Stimulated activated CD4-positive, alpha-beta T cell treated with anti-CD3 and anti-CD28 coated beads, Interleukin-12 subunit alpha, Interleukin-12 subunit beta, amount 100 ng/mL, for 48 hours (primary cell): ENCODE results near the gene ZNF474.
"Not testable (repeated sequence)": the region's sequence is repeated elsewhere in the genome, so short reads cannot be mapped to it uniquely, and the experiment has no call there.

Experiments
- DNase-seq, 3 donors: peaks; one replicate each; pipeline ENCODE4 v3.0.0-alpha.2; 2020; ENCODE audit warnings: low read depth in 2 of 3, low spot score in 1 of 3

The ZNF474 gene

GRCh38 chr5:122129306-122129705 is at the start of gene ZNF474:
ZNF474 (plus strand) TSS chr5:122129546; CDS start chr5:122151991, 22,445 bp downstream.
- no peak for DNase-seq

- DNase-seq = no peak
These were observed 47.8 kb upstream of the ZNF474 start for GRCh38 chr5:122081541-122081940.

- no peak for DNase-seq
These were observed 45.8 kb upstream of the ZNF474 start for GRCh38 chr5:122083535-122083934.

GRCh38 chr5:122085041-122085440 is 44.3 kb upstream of the ZNF474 start:
- DNase-seq = no peak

GRCh38 chr5:122089096-122090013 is 40.0 kb upstream of the ZNF474 start:
- DNase-seq = no peak

- DNase-seq = no peak
These were observed 37.3 kb upstream of the ZNF474 start for GRCh38 chr5:122091936-122092600.

GRCh38 chr5:122093415-122094180 is 35.7 kb upstream of the ZNF474 start:
- DNase-seq = no peak

GRCh38 chr5:122094251-122094650 is 35.1 kb upstream of the ZNF474 start:
- not testable (repeated sequence) for DNase-seq

- DNase-seq = no peak
These were observed 34.2 kb upstream of the ZNF474 start for GRCh38 chr5:122095158-122095557.

GRCh38 chr5:122097391-122097790 is 32.0 kb upstream of the ZNF474 start:
- no peak for DNase-seq

GRCh38 chr5:122099060-122099790 is 30.1 kb upstream of the ZNF474 start:
- DNase-seq = no peak

- no peak for DNase-seq
These were observed 27.6 kb upstream of the ZNF474 start for GRCh38 chr5:122101636-122102285.

- no peak for DNase-seq
These were observed 26.5 kb upstream of the ZNF474 start for GRCh38 chr5:122102825-122103224.

GRCh38 chr5:122105909-122106308 is 23.4 kb upstream of the ZNF474 start:
- DNase-seq = no peak

GRCh38 chr5:122107016-122107415 is 22.3 kb upstream of the ZNF474 start:
- DNase-seq = no peak

GRCh38 chr5:122110987-122111386 is 18.4 kb upstream of the ZNF474 start:
- DNase-seq = no peak

- DNase-seq = no peak
These were observed 17.9 kb upstream of the ZNF474 start for GRCh38 chr5:122111460-122111859.

GRCh38 chr5:122112063-122112462 is 17.3 kb upstream of the ZNF474 start:
- DNase-seq = no peak

- no peak for DNase-seq
These were observed 16.4 kb upstream of the ZNF474 start for GRCh38 chr5:122112733-122113558.

GRCh38 chr5:122114501-122114900 is 14.8 kb upstream of the ZNF474 start:
- no peak for DNase-seq
